Islet precursor cell (in vitro differentiated cells): ENCODE results near the gene PKD1.
"Not testable (repeated sequence)": the region's sequence is repeated elsewhere in the genome, so short reads cannot be mapped to it uniquely, and the experiment has no call there.

Source experiments
- DNase-seq: peaks from one replicate; pipeline ENCODE4 v3.0.0-alpha.2; 2018

PKD1 gene

DNA sequence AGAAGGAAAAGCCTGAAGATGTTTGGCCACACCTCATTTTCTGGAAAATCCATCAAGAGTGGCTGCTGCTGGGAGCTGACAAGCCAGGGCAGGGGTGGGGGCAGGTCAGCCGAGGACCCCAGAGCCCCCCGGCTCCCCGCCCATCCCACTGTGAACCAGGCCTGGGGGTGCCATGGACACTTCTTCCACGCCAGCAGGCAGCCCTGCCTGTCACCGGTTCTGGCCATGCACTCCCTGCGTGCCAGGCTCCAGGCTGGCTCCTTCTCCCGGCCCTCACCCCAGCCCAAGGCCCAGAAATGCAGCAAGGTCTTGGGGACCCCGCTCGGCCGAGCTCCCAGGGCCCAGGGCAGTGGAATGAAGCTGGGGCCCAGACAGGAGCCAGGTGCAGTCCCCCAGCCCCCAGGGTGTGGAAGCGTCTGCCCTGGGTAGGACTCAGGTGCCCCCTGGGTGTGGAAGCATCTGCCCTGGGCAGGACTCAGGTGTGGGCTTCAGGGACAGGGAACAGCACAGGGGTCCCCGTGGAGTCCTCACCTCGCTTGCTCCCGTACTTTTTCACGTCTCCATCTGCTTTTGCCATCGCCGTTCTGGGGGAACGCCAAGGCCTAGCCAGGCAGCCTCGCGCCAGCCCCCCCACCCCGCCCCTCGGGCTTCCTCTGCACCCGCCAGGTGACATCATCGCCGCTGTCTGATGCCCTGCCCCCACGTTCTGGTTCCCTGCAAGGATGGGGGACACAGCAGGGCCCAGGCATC lies 12.6 kb downstream of the PKD1 start:
- not testable (repeated sequence) for DNase-seq

- DNase-seq: no peak
These were observed 13.3 kb downstream of the PKD1 start for GRCh38 chr16:2122429-2122828.

GRCh38 chr16:2121853-2122252 lies 13.8 kb downstream of the PKD1 start:
- DNase-seq: no peak

DNA sequence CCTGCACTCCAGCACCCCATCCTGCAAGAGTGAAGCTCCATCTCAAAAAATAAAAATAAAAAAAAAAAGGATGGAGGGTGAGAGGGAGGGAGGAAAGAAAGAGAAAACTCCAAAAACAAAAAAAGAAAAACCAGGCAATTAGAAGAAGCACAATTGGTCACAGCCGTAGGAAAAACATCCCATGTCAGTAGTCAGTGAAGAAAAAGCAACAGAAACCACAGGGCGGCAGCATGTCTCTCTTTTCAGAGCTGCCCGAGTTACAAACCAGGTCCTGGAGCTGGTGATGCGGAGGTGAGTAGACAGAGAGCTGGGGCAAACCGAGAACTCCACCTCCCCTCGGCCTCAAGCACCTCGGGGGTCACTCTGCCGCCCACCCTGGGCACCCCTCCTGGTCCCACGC lies 14.4 kb downstream of the PKD1 start:
- DNase-seq: peak; percentile 64

GRCh38 chr16:2117960-2118722 lies 17.6 kb downstream of the PKD1 start:
- DNase-seq: not testable (repeated sequence)

DNA sequence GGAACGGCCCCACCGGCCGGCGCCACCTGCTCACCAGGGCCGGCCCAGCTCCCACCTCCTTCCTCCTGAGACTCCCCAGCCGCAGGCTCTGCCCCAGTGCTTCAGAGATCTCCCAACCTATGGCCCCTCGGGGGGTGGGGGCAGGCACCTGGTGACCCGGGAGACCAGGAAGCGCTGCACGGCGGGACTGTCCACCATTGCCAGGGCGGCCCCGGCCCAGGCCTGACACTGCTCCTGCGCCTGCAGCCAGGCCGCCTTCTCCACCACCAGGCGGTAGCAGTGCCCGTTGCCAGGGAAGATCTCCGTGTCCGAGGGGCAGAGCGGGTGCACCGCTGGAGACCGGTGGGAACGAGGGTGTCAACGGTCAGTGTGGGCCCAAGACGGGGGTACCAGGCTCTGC lies 18.4 kb downstream of the PKD1 start:
- DNase-seq: not testable (repeated sequence)

DNA sequence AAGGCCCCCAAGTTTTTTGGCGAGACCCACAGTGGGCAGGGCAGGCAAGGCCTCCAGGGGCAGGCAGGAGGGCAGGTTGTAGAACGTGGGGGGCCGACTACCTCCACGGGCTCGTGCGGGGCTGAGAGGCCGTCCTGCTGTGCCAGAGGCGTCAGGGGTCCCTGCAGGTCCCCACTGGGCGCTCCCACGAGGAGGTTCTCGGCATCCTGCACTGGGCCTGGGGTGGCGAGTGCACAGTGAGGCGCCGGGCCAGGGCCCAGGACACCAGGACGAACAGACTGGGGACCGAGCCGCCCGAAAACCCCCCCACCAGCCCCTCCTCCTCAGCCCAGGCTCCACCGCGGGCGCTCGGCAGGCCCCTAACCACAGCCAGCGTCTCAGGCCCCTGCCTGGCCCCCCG lies 19.3 kb downstream of the PKD1 start:
- DNase-seq: not testable (repeated sequence)

DNA sequence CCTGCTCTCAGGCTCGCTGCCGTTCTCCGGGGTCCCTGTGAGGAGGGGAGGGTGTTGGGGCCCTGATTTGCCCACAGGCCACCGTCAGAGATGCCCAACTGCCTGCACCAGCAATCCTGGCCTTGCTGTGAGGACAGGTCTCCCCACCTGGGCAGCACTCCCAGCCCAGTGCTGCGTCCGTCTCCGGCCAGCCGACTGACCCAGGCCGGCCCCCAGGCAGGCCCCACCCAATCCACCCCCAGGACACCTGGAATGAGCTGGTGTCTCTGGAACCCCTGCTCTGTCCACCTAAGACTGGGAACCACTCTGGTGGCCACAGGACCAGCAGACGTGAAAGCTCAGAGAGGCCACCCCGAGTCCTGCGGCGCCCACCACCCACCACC lies 20.1 kb downstream of the PKD1 start:
- no peak for DNase-seq

DNA sequence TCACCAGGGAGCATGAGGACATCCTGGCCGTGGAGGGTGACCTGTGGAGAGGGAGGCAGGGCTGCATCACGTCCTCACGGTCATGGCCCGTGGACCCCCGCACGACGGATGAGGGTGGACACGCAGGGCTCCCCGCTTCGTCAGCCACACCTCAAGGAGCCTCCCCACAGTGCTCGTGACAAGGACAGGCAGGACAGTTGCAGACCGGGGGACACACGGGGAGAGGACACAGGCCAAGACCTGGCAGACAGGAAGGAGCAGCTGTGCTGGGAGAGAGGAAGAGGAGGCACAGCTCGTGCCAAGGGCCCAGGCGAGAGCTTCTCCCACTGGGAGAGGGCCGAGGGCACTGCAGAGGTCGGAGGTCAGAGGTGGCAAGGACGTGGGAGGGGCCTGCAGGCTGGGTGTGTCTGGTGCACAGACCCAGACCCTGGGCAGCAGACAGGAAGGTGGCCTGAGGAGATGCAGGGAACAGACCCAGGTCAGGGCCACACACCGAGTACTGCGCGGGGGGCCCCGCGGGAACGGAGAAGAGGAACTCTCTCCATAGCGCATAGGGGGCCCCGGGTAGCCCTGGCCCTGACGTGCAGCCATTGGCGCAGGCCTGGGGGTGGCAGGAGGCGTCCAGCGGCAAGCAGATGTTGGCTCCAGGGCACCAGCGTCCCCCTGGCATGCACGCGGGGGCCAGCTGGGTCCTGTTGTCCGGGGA lies 20.7 kb downstream of the PKD1 start:
- DNase-seq: not testable (repeated sequence)

- not testable (repeated sequence) for DNase-seq
These were observed 21.5 kb downstream of the PKD1 start for GRCh38 chr16:2114225-2114624.

- DNase-seq: not testable (repeated sequence)
These were observed 23.1 kb downstream of the PKD1 start for GRCh38 chr16:2112539-2113106.

DNA sequence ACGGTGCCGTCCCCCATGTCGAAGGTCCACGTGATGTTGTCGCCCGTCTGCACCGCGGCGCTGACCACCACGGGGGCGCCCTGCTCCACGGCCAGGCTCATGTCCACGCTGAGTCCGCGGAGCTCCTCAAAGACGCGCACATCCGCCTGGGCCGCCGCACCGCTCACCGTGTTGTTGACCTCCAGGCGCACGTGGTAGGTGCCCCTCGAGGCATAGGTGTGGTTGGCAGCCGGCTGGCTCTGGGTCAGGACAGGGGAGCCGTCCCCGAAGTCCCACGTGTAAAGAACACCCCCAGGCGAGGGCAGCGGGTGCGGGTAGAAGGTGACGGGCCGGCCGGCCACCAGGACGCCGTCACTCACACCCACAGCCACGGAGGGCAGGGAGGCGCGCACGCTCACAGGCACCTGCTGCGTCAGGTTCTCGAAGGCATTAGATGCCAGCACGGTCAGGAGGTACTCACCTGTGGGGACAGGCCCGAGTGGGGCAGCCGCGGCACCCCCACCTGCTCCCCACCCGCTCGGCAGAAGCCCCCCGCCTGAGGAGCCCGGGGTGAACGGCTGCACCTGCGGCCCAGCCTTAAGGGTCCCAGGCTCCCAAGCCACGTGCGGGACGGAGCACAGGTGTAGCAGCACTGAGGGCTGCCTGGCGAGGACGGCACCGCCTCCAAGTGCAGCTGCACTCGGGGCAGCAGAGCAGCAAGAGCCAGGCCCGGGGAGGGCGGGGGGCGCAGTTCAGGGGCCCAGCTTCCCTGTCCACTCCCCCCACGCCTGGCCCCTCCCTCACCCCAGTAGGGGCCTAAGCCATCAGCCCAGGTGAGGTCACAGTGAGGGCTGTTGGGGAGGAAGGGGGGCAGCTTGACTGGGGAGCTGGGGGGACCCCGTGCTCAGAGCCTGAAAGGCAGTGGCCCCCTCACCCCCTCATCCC lies 24.0 kb downstream of the PKD1 start:
- DNase-seq: not testable (repeated sequence)

GRCh38 chr16:2111009-2111353 lies 24.7 kb downstream of the PKD1 start:
- not testable (repeated sequence) for DNase-seq

DNA sequence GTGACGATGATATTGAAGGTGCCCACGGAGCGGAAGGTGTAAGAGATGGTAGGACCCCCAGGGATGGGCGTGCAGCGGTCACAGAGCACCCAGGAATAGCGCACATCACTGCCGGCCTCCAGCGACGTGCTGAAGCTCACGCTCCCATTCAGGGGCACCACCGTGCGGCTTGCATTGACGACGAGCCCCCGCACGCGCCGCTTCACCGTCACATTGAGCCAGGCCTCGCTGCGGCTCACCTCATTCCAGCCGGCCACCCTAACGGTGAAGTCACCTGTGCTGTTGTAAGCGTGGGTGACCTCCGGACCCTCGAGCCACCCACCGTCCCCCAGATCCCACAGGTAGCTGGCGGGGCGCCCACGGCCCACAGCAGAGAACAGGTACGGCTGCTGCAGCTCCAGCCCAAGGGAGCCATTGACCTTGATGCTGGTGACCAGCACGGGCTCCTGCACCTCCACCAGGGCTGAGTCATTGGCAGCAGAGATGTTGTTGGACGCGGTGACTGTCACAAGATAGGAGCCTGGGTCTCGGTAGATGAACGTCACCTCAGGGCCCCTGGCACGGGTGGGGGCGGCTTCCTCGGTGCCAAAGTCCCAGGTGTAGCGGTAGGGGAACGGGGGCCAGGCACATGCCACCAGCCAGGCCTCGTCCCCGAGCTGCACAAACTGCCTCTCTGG lies 25.2 kb downstream of the PKD1 start:
- DNase-seq: not testable (repeated sequence)

- not testable (repeated sequence) for DNase-seq
These were observed 25.8 kb downstream of the PKD1 start for GRCh38 chr16:2109872-2110271.

- DNase-seq: not testable (repeated sequence)
These were observed 26.5 kb downstream of the PKD1 start for GRCh38 chr16:2109271-2109580.

DNA sequence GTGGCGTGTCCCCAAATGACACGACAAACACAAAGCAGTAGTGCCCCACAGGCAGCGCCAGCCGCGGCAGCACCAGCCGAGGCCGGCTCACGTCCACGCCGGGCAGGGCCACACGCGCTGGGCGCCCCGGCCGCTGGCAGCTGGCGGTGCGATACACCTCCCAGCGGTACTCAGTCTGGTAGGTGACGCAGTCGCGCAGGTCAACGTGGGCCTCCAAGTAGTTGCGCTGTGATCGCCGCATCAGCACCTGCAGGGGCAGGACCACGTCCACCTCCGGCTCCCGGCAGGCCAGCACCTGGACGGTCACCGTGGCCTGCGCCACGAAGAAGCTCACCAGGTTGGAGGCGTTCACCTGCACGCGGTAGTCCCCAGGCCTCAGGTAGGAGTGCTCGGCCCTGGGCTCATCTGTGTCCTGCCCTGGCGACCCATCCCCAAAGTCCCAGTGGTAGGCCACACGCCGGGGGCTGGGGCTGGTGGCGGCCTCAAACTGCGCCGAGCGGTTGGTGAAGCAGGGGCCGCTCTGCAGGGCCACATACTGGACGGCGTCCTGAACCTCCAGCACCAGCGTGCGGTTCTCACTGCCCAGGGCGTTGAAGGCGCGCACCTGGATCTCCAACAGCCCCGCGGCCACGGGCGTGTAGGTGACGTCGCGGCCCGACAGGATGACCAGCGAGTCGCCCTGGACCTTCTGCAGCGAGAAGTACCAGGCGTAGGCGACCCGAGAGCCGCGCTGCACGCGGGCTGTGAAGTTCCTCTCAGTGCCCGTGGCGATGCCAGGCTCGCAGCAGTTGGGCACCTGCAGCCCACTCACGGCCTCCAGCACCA lies 27.0 kb downstream of the PKD1 start:
- DNase-seq: not testable (repeated sequence)

DNA sequence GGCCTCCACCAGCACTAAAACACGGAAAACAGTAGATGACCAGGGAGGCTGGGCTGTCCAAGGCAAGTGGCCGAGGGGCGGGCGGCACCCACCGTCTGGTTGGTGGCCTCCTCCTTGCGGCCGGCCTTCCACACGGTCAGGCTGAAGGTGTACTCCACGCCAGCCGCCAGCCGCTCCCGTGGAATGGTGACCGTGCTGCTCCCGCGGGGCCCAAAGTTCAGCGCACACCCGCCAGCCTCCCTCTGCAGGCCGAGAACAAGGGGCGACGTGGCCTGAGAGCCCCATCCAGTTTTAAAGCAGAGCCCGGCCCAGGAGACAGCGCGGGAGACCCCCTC lies 27.9 kb downstream of the PKD1 start:
- not testable (repeated sequence) for DNase-seq

GRCh38 chr16:2107121-2107790 lies 28.4 kb downstream of the PKD1 start:
- not testable (repeated sequence) for DNase-seq

DNA sequence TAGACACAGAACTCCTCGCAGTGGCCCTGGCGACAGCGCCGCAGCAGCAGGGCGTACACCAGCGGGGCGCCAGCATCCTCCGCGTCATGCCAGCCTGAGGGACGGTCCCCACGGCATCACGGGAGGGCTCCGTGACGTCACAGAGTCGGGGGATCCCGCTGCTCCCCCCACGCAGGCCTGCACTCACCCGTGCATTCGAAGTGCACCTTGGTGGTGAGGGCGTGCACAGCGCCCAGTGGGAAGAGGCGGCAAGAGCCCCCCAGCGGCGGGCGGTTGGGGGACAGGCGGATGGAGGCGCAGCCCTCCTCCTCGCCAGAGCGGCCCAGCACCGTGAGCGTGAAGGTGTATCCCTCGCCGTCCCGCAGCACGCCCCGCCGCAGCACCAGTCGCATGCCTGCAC lies 29.5 kb downstream of the PKD1 start:
- not testable (repeated sequence) for DNase-seq
